HG03439 (cell line): ENCODE measurements around the gene GOSR2.

Source experiments
- ATAC-seq: cut with Tn5 transposase; IDR thresholded peaks from one replicate; pipeline ENCODE4 v1.9.1; 2021; ENCODE audit warnings: mild to moderate bottlenecking, moderate library complexity; ENCODE audit not compliant: unreplicated experiment

GOSR2 gene

DNA sequence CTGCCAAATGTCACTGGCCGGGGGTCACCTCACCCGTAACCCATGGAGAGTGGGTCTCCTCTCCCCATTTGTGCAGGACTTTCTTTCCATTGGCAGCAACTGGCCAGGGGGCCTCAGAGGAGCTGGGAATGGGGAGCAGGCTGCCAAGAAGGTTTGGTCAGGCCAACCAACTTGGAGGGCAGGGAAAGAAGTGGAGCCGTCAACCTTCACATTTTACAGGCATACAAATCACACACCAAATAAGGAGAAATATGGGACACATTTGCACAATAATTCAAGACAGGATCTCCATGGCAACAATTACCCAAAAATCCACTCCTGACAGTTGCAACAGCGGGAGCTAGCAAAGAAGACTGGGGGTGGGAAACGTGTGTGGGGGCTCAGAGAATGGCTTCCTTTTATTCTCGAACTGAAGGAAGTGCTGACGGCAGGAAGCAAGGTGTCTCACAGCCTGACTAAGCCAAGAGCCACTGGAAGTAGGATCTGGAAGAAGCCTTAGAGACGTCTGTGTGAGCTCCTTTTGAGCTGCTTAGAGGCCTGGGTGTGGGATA is 35.2 kb downstream of the GOSR2 start:
- no peak for ATAC-seq

DNA sequence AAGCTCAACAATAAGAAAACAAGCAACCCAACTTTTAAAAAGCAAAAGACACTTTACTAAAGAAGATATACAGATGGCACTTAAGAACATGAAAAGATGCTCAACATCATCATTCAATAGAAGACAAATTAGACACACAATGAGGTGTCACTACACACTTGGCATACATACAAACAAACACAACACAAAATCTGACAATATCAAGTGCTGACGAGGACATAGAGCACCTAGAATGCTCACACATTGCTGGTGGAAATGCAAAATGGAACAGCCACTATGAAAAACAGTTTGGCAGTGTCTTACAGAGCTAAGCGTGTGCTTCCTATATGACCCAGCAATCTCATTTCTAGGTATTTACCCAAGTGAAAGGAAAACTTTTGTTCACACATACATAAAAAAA is 37.2 kb downstream of the GOSR2 start:
- no peak for ATAC-seq

DNA sequence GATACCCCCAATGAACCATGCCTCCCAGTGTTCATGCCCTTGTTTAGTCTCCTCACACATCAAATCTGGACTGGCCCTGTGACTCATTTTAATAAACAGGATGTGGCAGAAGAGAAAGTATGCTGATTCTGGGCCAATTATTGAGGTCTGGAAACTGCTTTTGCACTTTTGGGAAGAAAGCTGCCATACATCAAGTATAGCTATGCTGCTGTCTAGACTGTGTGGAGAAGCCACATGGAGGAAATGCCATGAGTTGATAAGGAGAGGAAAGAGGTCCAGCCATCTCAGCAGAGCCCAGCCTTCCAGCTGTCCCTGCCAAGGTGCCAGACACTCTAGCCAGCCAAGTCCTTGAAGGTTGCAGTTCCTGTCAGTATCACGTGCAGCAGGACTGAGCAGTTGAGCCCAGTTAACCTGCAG is 39.4 kb downstream of the GOSR2 start:
- no peak for ATAC-seq

- ATAC-seq, result no peak
Measured at GRCh38 chr17:46963571-46963970, 40.6 kb downstream of the GOSR2 start.

- ATAC-seq, result no peak
Measured at GRCh38 chr17:46964315-46965265, 41.6 kb downstream of the GOSR2 start.

DNA sequence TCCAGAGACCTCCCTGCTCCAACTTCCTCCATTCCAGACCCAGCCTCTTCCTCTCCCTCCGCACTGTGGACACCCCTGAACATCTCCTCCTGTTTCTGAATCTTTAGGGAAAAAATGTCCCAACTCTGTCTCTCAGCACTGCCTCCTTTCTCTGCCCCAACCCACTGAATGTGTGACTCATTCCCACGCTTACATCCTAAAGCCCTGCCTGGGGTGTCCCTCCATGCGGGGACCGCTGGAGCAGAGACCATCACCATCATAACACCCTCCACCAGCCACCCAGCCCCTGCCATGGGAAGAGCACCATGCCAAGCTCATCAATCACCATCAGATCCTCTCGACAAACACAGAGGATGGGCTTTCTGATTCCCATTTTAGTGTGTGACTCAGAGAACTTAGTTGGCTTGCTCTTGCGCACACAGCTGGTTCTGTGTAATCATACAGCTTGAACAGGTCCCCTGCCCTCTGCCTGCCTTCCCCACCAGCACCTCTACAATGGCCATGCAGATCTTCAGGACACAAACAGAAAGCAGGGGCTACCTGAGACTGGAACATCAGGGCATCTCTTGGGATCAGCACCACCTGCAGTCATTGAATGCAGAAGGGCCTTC is 45.4 kb downstream of the GOSR2 start:
- ATAC-seq, result no peak

DNA sequence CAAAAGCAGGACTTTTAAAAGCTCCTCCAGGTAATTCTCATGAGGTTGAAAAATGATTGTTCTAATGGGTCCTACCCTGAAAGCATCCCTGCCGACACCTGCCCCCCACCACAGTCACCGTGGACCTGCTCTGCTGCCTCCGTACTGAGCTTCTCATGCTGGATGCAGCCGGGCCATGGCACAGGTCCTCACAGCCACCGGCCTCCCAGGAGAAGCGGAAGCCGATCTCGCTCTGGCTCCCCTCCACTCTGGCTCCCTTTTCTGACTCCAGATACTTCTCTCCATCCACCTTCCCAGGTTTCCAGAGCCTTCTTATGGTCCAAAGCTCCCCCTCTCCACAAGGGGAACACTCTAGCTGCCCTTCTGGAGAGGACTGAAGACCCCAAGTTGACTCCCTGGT is 45.9 kb downstream of the GOSR2 start:
- no peak for ATAC-seq

DNA sequence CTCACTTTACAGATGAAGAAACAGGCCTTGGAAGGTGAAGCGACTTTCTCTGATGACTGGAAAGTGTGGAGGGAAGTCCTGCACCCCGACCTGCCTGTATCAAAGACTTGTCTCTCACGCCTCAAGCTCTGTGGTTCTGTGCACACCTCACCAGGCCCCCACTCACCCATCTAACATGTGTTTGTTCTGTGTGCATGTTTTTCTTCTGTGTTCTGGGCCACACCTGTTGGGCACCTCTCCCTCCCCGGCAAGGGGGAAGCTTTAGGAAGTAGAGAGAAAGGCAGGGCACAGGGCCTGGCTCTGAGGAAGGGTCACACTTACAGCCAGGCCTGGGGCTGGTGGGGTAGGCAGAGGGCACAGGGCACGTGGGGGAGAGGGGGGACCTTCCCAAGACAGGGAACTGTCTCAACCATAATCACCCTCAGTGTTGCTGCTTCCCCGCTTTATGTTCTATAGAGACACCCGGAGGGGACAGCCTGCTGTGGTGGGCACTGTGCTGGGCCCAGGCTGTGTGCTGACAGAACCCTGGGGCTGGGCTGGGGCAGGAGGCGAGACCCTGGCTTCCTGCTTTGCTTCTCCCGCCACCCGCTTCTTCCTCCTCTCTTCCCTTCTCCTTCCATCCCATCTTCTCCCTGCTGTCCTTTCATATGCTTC is 48.8 kb downstream of the GOSR2 start:
- ATAC-seq, result no peak

- no peak for ATAC-seq
Measured at GRCh38 chr17:46972346-46972745, 49.4 kb downstream of the GOSR2 start.

- ATAC-seq, result no peak
Measured at GRCh38 chr17:46974086-46974485, 51.1 kb downstream of the GOSR2 start.

GRCh38 chr17:46975287-46975686 is 52.3 kb downstream of the GOSR2 start:
- ATAC-seq, result no peak

DNA sequence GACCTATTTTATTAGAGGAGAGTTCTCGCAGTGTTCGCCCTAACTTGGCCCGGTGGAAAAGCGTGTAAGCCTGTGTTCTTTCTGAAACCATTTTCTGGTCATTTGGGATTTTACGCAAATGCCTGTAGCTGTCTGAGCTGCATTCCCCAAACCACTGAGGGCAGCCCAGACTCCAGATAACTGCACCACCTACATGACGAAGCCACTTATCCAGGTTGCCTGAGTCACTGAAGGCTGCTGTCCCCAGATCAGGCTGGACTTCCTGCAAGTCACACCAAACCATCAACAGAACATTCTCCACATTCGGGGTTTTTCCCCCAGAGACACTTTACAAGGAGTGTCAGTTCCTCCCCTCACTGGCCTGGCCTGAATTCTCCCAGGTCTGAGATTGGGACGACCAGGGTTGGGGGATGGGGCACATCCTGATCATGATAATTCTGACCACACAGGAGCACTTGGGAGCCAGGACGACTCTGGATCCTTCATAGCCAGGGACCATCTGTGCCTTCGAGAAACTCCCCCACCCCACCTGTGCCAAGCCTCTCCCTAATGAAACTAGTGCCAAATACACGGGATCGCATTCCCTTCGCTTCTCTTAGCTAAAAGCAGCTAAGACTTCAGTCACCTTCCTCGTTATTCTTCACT is 53.8 kb downstream of the GOSR2 start:
- no peak for ATAC-seq

DNA sequence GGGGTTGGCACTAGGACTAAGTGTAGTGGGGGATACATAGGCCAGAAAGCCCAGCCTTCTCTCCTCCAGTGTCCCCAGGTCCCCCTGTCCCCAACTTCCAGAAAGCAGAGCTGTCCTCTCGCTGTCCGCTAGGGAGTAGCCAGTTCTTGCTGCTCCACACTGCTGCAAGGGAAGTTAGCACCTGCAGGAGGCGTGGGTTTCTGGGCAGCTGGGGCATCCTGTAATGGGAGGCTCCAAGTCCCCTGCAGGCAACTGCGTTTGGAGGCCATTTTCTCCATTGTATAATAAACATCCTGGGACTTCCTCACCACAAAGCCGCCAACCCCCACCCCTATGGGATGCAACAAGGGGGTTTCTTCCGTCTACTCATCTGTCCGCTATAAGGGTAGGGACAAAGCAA is 54.4 kb downstream of the GOSR2 start:
- no peak for ATAC-seq

GRCh38 chr17:46977750-46978488 is 55.0 kb downstream of the GOSR2 start:
- no peak for ATAC-seq

DNA sequence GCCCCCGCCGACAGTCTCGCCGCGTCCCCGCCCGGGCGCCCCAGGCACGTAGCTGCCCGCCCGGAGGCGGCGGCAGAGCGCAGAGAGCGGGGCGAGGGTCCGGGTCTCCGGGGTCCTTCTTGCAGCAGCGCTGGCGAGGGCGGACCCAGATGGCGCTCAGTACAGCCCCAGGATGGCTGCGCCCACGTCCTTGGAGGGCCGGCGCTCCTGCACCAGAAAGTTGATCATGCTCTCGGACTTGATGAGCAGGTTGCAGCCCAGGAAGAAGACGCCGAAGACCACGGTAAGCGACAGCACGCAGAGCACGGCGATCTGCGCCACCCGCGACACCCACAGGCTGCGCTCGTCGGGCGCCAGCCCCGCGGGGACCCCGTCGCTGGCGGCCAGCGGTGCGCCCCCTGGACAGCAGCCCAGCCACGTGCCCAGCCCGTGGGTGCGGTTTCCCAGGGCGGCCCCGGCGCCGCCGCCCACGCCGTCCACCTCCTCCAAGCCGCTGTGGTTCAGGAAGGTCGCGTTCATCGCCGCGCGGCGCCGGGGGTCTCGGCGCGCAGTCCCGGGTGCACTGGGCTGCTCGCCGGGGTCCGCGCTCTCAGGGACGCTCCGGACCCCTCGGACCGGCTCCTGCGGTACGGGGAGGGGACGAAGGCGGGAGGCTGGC is 55.7 kb downstream of the GOSR2 start:
- ATAC-seq, result no peak

- ATAC-seq, result no peak
Measured at GRCh38 chr17:46979147-46979863, 56.3 kb downstream of the GOSR2 start, which contains the start of gene RPRML. Gene RPRML (minus strand): TSS chr17:46979253. CDS start chr17:46979007, 246 bp downstream.

- ATAC-seq, result no peak
Measured at GRCh38 chr17:46982577-46982976, 59.6 kb downstream of the GOSR2 start.

DNA sequence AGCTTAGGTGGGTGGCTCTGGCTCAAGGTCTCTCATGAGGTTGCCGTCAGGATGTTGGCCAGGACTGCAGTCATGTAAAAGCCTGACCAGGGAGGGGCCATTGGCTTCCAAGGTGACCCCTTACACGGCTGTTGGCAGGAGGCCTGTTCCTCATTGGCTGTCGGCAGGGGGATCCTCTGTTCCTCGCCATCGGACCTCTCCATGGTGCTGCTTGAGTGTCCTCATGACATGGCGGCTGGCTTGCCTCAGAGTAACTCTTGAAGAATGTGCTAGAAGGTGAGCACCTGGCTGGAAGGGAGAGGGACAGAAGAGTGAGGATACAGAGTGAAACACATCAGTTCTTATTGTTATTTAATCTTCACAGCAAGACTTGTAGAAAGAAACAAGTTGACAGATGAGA is 60.8 kb downstream of the GOSR2 start:
- no peak for ATAC-seq

GRCh38 chr17:46984341-46984740 is 61.4 kb downstream of the GOSR2 start:
- ATAC-seq, result no peak
